C4-2B (cell line): ENCODE results near the gene RABEP2.
"Not testable (repeated sequence)": the region's sequence is repeated elsewhere in the genome, so short reads cannot be mapped to it uniquely, and the experiment has no call there.

Experiments used
- H3K27ac ChIP-seq: fragments of 450-650 bp; 2 replicates; pipeline ENCODE4 v1.5.1; 2017
- ZFX ChIP-seq: fragments of 450-650 bp; IDR thresholded peaks from 2 replicates; pipeline ENCODE4 v1.6.1; 2017
- TF ChIP-seq, protein P1 (sequence below): fragments of 450-650 bp; conservative IDR thresholded peaks from 2 replicates; pipeline ENCODE4 v1.5.1; 2017; ENCODE audit warnings: mild to moderate bottlenecking

The RABEP2 gene, protein sequence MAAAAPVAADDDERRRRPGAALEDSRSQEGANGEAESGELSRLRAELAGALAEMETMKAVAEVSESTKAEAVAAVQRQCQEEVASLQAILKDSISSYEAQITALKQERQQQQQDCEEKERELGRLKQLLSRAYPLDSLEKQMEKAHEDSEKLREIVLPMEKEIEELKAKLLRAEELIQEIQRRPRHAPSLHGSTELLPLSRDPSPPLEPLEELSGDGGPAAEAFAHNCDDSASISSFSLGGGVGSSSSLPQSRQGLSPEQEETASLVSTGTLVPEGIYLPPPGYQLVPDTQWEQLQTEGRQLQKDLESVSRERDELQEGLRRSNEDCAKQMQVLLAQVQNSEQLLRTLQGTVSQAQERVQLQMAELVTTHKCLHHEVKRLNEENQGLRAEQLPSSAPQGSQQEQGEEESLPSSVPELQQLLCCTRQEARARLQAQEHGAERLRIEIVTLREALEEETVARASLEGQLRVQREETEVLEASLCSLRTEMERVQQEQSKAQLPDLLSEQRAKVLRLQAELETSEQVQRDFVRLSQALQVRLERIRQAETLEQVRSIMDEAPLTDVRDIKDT

DNA sequence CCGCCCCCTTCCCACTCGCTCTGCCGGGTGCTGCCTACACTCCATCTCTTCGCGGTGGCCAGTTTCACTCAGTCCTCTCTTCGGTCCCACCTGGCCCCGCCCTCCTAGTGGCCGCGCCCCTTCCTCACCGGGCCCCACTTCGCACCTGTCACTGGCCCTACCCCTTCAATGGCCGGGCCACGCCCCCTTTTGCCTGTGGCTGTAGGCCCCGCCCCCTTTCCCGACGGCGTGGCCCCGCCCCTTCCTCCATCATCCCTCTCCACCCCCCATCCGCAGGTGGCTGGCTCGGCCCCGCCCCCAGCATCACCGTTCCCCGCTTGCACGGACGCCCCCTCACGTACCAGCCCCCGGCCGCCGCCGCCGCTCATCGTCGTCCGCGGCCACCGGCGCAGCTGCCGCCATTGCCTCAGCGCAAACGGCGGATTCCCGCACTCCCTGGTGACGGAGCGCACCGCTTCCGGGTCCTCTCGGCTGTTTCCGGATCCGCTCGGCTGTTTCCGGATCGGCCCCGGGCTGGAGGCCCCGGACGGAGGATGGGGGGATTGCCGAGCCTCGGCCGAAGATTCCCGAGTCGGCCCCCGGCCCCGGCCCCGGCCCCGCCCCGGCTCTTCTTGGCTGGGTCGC, at the start of gene RABEP2:
Gene RABEP2 (minus strand): TSS at position 477 of the 624 bp plus-strand sequence. CDS start 75 bp downstream, at position 402.
- TF ChIP-seq ZFX = no peak
- TF ChIP-seq, protein P1, sequence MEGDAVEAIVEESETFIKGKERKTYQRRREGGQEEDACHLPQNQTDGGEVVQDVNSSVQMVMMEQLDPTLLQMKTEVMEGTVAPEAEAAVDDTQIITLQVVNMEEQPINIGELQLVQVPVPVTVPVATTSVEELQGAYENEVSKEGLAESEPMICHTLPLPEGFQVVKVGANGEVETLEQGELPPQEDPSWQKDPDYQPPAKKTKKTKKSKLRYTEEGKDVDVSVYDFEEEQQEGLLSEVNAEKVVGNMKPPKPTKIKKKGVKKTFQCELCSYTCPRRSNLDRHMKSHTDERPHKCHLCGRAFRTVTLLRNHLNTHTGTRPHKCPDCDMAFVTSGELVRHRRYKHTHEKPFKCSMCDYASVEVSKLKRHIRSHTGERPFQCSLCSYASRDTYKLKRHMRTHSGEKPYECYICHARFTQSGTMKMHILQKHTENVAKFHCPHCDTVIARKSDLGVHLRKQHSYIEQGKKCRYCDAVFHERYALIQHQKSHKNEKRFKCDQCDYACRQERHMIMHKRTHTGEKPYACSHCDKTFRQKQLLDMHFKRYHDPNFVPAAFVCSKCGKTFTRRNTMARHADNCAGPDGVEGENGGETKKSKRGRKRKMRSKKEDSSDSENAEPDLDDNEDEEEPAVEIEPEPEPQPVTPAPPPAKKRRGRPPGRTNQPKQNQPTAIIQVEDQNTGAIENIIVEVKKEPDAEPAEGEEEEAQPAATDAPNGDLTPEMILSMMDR = no peak; the same call in 1 of the 2 replicates
- peak within 1 kb of the TSS; percentile 86 for H3K27ac ChIP-seq

DNA sequence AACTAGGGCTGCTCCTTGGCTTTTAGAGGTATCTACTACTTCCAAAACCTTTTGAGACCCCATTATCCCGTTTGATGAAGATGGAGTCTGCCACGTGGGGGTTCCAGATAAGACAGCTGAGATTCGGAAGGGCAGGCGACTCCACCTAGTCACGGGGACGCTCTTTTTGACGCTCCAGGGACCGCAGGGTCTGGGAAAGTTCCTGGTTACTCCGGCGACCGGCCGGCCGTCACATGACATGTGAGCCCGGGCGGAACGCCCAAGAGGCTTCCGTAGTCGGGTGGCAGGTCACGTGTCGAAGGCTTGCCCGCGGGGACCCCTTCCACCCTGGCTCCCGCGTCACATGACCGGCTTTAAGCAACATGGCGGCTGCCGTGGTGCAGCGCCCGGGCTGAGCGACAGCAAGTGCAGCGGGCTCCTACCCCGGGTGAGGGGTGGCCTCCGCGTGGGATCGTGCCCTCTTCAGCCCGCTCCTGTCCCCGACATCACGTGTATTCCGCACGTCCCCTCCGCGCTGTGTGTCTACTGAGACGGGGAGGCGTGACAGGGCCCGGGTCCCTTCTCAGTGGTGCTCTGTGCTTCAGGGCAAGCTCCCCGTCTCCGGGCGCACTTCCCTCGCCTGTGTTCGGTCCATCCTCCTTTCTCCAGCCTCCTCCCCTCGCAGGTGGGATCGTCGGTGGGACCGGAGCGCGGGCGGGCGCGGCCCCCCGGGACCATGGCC, 49.6 kb upstream of the RABEP2 start, which contains the start of gene SPNS1:
Gene SPNS1 (plus strand): TSS at position 342 of the 721 bp plus-strand sequence. CDS start 374 bp downstream, at position 716.
- H3K27ac ChIP-seq = peak within 1 kb of the TSS; percentile 68
- TF ChIP-seq, protein P1 = no peak
- TF ChIP-seq ZFX = peak; percentile 69; the same call in 1 of the 2 replicates

DNA sequence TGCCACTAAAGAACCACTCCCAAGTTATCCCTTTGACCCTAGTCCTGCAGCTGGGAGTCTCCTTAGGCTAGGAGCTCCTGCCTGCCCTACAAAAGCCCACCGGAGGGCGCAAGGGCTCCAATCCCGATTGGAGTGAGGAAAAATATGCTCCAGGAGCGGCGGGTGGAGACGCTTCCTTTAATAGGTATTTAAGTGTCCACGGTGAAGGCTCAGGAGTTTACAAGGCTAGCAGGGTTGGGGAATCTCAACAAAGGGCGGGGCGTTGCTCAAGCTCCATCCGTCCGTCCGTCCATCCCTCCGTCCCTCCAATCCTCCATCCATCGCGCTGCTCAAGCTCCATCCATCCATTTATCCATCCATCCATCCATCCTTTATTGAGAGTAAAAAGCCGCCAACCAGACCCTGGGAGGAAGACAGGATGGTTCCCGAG, 49.0 kb upstream of the RABEP2 start:
- H3K27ac ChIP-seq = peak overlapping the region; percentile 68

DNA sequence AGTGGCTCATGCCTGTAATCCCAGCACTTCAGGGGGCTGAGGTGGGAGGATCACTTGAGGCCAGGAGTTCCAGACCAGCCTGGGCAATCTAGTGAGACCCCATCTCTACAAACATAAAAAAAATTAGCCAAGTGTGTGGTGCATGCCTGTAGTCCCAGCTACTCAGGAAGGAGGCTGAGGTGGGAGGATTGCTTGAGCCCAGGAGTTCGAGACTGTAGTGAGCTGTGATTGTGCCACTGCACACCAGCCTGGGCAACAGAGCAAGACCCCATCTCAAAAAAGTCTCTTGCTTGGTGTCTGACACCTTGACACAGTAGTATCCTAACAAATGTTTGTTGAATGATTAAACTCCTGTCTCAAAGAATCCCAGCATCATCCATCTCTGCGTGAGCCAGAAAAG, 44.7 kb upstream of the RABEP2 start:
- H3K27ac ChIP-seq = not testable (repeated sequence)

More for the DNA sequence above, 49.0 kb upstream of the RABEP2 start:
- TF ChIP-seq, protein P1 = peak; percentile 70
- no peak for TF ChIP-seq ZFX

DNA sequence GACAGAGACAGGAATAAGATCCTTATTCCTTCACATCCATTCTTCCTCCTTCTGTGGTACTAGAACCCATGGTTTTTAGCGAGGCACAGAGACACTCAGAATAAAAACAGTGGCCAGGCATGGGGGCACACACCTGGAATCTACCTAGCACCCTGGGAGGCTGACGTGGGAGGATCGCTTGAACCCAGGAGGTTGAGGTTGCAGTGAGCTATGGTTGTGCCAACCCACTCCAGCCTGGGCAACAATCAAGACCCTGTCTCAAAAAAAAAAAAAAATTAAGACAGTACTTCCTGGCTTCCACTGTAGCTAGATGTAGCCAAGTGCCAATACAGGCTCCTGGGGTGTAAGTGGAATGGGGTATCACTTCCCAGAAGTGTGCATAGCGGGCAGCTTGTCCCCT, 42.1 kb upstream of the RABEP2 start:
- no peak for TF ChIP-seq ZFX
- TF ChIP-seq, protein P1 = no peak
- no peak overlapping the region for H3K27ac ChIP-seq

DNA sequence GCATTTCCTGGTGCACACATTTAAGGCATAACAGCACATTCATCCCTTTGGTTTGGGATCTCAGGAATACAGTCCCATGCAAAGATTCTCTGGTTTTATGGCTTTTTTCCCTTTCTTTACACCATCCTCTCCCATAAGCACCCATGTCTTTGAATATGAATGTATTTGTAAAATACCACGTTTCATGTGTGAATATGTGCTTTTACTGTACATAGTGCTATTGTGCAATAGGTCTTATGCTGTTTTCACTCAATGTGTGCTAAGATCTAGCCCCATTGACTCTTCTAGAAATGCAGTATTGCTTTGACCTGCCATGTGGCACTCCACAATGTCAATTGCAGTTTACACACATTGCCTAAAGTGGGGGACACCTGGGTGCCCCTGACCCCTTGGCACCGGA, 39.5 kb upstream of the RABEP2 start:
- no peak for TF ChIP-seq ZFX
- TF ChIP-seq, protein P1 = no peak

DNA sequence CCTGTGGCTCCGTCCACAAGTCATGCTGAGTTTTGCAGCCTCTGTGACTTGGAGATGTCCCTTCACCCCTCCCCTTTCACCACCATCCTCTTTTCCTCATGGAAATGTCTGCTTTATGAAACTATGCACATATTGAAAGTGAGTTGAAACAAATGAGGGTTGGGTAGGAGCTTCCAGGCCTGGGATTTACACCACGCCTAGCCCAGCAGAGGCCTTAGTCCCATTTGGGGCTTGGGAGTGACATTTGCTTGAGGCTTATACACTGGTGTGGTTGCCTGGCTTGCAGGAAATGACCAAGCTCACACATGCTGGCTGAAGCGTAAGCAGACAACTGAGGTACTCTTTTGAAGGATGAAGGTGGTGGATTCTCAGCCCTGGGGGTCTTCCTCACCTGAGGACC, 39.0 kb upstream of the RABEP2 start:
- TF ChIP-seq, protein P1 = no peak
- no peak for TF ChIP-seq ZFX
- H3K27ac ChIP-seq = no peak overlapping the region

More for the DNA sequence above, 39.5 kb upstream of the RABEP2 start:
- no peak overlapping the region for H3K27ac ChIP-seq
